SKM-1 treated with dmso at 0.1 percent for 144 hours (cell line): ENCODE measurements around the gene AUTS2.

Source experiments
- DNase-seq: peaks from one replicate; lab custom pipeline; 2025; ENCODE audit not compliant: unreplicated experiment; lab: John Stamatoyannopoulos, UW

The AUTS2 gene

GRCh38 chr7:70741666-70742065, 1143.4 kb downstream of the AUTS2 start:
- DNase-seq: no peak

GRCh38 chr7:70743531-70744325, 1145.5 kb downstream of the AUTS2 start:
- no peak for DNase-seq

- DNase-seq: no peak
Measured at GRCh38 chr7:70744492-70744891, 1146.2 kb downstream of the AUTS2 start.

GRCh38 chr7:70749831-70750230, 1151.6 kb downstream of the AUTS2 start:
- no peak for DNase-seq

GRCh38 chr7:70751895-70752294, 1153.6 kb downstream of the AUTS2 start:
- DNase-seq: no peak

- DNase-seq: no peak
Measured at GRCh38 chr7:70752794-70753241, 1154.5 kb downstream of the AUTS2 start.

GRCh38 chr7:70756789-70757188, 1158.5 kb downstream of the AUTS2 start:
- DNase-seq: no peak

GRCh38 chr7:70758646-70759045, 1160.4 kb downstream of the AUTS2 start:
- DNase-seq: no peak

- DNase-seq: no peak
Measured at GRCh38 chr7:70759674-70760073, 1161.4 kb downstream of the AUTS2 start.

- DNase-seq: no peak
Measured at GRCh38 chr7:70761711-70762328, 1163.5 kb downstream of the AUTS2 start.

- no peak for DNase-seq
Measured at GRCh38 chr7:70762696-70763095, 1164.4 kb downstream of the AUTS2 start.

- no peak for DNase-seq
Measured at GRCh38 chr7:70763961-70764691, 1165.9 kb downstream of the AUTS2 start.

- DNase-seq: no peak
Measured at GRCh38 chr7:70764701-70765208, 1166.5 kb downstream of the AUTS2 start.

- DNase-seq: no peak
Measured at GRCh38 chr7:70765651-70766050, 1167.4 kb downstream of the AUTS2 start.

- DNase-seq: no peak
Measured at GRCh38 chr7:70766109-70766508, 1167.8 kb downstream of the AUTS2 start.

GRCh38 chr7:70766694-70767093, 1168.4 kb downstream of the AUTS2 start:
- DNase-seq: no peak

GRCh38 chr7:70770154-70770553, 1171.9 kb downstream of the AUTS2 start:
- no peak for DNase-seq

GRCh38 chr7:70771451-70771850, 1173.2 kb downstream of the AUTS2 start:
- no peak for DNase-seq

GRCh38 chr7:70772891-70773290, 1174.6 kb downstream of the AUTS2 start:
- no peak for DNase-seq

GRCh38 chr7:70773406-70773805, 1175.1 kb downstream of the AUTS2 start:
- DNase-seq: no peak

GRCh38 chr7:70774950-70775527, 1176.8 kb downstream of the AUTS2 start:
- DNase-seq: no peak
